ENCODE data around the gene TNS3.

DNA sequence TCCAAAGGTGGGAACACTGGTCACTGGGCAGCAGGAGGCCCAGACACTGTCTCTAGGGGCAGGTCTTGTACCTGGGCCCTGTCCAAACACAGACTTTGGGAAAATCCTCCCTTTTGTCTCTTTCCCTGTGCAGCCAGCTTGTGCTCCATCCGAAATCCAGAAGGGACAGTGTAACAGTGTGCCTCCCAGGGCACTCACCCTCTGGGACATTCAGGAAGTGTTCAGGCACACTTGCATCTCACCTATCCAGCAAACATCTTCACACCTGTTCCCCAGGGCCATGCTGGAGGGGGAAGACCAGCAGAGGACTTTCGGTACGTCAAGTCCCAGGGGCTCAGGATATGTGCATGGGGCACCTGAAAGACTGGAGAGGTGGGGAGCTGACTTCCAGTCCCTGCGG, 38.9 kb downstream of the TNS3 start:
- TF ChIP-seq, protein P1, sequence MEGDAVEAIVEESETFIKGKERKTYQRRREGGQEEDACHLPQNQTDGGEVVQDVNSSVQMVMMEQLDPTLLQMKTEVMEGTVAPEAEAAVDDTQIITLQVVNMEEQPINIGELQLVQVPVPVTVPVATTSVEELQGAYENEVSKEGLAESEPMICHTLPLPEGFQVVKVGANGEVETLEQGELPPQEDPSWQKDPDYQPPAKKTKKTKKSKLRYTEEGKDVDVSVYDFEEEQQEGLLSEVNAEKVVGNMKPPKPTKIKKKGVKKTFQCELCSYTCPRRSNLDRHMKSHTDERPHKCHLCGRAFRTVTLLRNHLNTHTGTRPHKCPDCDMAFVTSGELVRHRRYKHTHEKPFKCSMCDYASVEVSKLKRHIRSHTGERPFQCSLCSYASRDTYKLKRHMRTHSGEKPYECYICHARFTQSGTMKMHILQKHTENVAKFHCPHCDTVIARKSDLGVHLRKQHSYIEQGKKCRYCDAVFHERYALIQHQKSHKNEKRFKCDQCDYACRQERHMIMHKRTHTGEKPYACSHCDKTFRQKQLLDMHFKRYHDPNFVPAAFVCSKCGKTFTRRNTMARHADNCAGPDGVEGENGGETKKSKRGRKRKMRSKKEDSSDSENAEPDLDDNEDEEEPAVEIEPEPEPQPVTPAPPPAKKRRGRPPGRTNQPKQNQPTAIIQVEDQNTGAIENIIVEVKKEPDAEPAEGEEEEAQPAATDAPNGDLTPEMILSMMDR (IDR thresholded peaks at IDR 0.05; ENCODE audit: extremely low read depth in 1 of 2, insufficient read depth in 1 of 2, low read depth in 1 of 2, low read length in 2 of 2) = no peak
- TF ChIP-seq POLR2AphosphoS5 (IDR thresholded peaks at IDR 0.05; ENCODE audit: insufficient read depth, low read depth, low read length) (no peak), POLR2A (IDR thresholded peaks at IDR 0.05; ENCODE audit: low read depth, low read length) (no peak)

Data from endothelial cell of umbilical vein (primary cell).